HG03103 (cell line): ENCODE results near the gene ACOXL.

Experiments
- ATAC-seq: cut with Tn5 transposase; IDR thresholded peaks from one replicate; pipeline ENCODE4 v1.9.1; 2021; ENCODE audit warnings: low read depth; ENCODE audit not compliant: unreplicated experiment

Gene ACOXL

DNA sequence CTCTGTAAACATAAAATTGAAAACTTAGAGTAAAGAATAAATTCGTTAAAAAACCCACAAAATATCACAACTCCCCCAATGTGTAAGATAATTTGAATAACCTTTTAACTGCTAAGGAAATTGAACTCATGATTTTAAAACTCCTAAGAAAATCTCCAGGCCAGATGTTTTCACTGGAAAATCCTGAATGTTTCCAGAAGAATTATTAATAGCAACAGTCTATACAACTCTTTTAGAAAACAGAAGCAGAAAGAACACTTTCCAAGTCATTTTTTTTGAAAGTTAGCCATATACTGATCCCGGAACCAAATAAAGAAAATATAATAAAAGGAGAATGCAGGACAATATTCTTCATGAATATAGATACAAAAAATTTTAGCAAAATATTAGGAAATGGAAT lies 165.6 kb downstream of the ACOXL start:
- no peak for ATAC-seq

DNA sequence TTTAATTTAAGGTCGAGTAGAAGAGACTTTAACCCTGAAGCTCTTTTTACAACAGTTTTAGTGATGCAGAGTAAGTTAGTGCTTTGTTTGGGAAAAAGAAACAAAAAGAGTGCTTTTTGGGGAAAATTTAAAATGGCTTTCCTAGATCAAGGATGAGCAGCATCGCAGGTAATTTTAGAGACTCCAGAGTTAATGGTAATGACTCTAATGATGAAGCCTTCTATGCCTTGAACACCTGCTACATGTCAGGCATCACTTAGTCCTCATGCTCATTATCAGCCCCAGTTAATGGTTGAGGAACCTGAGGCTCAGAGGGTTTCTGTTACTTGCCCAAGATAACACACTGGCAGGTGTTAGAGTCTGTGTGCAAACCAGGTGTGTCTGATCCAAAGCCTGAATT lies 167.8 kb downstream of the ACOXL start:
- ATAC-seq = no peak

GRCh38 chr2:110903548-110903947 lies 171.2 kb downstream of the ACOXL start:
- ATAC-seq = no peak

DNA sequence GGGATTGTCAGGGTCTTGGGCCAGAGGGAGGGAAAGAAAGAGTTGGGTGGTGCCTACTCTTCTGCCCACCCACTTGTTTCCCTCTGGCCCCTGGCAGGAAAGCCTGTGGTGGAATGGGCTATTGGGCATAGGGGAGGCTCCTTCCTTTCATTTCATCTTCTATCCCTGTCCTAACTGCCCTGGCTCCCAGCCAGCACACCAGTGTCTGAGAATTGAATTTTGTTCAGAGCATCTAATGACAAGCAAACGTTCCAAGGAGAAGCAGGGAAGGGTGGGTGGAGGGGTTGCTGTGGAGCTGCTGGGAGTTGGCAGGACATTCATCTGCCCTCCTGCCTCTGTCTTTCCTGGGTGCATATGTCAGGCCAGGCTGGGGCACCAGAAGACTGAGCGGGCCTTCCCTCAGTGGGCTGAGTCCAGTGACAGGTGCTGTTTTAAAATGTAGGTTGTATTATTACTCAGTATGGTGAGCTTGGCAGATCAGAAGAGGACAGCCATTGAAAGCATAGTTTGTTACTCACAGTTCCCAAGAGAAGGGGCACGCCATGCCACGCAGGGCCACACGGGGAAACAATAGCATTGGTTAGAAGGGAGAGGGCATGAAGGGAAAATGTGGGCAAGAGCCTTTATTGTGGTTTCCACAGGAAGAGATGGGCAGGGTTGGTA lies 171.9 kb downstream of the ACOXL start:
- no peak for ATAC-seq

DNA sequence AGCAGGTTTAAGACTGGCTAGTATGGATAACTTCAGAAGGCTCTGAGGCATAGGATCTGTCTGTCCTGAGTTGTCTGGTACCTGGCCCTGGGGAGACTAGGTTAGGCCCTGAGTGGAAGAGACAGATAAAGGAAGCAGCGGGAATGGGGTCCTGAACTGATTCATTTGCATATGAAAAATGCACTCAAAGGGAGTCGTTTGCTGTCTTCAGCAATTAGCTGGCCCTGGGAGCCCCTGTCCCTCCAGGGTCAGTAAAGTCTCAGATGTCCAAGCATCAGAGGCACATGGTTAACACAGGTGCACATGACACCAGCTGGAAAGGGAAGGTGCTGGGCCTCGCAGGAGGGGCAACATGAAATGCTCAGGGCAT lies 172.4 kb downstream of the ACOXL start:
- ATAC-seq = no peak

GRCh38 chr2:110905217-110905616 lies 172.8 kb downstream of the ACOXL start:
- ATAC-seq = no peak

DNA sequence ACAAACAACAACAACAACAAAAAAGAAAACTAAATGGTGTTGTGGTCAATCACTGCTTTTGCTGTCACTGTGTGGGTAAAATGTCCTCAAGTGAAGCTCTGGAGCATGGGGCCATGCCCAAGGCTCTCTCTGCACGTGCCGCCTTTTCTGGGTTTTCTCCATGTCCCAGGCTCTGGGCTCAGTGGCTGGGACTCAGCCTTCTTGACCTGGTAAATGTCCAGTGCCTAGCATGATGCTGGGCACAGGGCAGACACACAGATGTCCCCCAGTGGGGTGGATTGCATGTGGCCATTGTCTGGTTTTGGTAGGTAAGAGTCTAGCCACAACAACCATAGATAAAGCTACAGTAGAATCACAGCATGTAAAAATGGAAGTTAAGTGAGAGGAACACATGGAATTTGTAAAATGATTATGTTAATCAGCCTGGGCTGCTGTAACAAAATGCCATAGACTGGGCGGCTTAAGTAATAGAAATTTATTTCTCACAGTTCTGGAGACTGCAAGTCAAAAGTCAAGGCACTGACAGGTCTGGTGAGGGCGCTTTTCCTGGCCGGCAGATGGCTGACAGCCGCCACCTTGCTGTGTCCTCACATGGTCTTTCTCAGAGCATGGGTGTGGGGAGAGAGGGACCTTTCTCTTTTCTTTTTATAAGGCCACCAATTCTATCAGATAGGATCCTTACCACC lies 174.4 kb downstream of the ACOXL start:
- ATAC-seq = no peak

- ATAC-seq = no peak
These were observed 177.1 kb downstream of the ACOXL start for GRCh38 chr2:110909501-110909900.

DNA sequence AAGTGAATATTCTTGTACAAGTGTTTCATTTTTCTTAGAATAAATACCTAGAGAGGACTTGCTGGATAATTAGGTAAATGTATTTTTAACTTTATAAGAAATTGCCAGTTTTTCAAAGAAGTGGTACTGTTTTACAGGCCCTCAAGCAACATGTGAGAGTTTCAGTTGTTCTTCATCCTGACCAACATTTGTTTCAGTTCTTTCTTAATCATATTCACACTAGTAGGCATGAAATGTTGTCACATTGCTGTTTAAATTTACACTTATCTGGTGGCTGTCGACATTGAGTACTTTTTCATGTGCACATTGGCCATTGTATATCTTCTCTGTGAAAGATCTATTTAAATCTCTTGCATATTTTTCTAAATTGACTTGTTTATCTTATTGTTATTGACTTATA lies 178.1 kb downstream of the ACOXL start:
- ATAC-seq = no peak

GRCh38 chr2:110919738-110920137 lies 187.4 kb downstream of the ACOXL start:
- ATAC-seq = no peak

GRCh38 chr2:110925479-110925878 lies 193.1 kb downstream of the ACOXL start:
- ATAC-seq = no peak

DNA sequence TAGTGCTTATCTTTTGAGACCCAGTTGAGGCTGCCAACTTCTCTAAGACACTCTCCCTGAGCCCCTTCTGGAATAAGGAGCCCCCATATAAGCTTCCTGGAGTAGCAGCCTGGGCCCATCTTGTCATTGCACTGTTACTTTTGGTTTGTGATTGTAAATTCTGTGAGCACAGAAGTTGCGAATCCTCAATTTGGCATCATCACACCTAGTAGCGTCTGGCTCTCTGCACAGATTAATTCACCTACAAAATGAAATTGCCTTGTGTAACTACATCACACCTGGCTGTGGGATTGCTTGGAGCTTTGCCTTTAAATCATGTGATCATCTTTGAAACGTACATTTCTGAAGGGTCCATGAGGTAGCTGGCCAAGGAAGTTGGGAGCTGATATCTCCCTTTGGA lies 195.2 kb downstream of the ACOXL start:
- ATAC-seq = no peak

GRCh38 chr2:110929528-110929927 lies 197.2 kb downstream of the ACOXL start:
- no peak for ATAC-seq

GRCh38 chr2:110931648-110932047 lies 199.3 kb downstream of the ACOXL start:
- ATAC-seq = no peak

- no peak for ATAC-seq
These were observed 201.0 kb downstream of the ACOXL start for GRCh38 chr2:110933420-110933819.

DNA sequence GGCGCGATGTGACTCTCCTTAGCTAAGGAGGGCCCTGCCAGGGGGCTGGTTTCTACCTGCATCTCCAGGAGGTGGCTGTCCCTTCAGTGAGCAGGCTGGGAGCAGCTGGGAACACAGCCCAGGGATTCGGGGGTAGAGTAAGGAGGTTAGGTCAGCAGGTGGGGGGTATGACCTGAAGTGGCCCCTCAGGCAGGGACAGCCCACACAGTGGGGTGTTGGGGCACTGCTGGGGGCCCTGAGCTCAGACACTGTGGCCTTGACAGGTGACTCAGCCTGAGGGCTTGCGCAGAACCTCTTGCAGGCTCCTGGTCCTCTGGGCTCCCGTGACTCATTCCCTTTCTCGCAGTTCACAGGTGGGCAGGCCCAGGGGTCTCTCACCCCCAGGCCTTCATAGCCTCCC lies 202.6 kb downstream of the ACOXL start:
- no peak for ATAC-seq

DNA sequence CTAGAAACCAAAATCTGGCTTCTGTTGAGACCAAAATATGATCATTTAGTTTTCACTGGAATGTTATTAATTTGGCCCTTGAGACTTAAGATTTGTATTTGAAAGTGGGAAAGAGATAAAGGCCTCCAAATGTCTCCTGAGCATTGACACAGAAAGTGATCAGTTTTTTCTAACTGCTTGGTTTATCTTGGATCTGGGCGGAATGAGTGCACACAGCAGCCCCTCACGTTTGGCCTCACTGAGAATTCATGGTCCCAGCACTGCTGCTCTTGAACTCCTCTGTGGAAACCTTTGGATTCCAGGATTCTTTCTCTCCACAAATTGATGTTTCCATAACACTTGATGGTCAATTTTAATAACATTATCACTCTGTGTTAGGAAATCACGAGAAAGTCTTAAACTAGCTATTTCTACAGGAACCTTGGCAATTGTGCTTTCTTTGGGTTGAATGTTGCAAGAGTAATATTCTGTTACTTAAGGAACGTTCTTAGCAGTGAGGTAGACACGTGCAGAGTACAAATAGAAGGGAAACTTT lies 208.1 kb downstream of the ACOXL start:
- no peak for ATAC-seq

- no peak for ATAC-seq
These were observed 208.9 kb downstream of the ACOXL start for GRCh38 chr2:110941226-110941625.

- ATAC-seq = no peak
These were observed 210.8 kb downstream of the ACOXL start for GRCh38 chr2:110943070-110943634.

GRCh38 chr2:110946902-110947301 lies 214.5 kb downstream of the ACOXL start:
- ATAC-seq = no peak

GRCh38 chr2:110948027-110948674 lies 215.8 kb downstream of the ACOXL start:
- no peak for ATAC-seq
